CD4-positive, alpha-beta T cell treated with Interleukin-6 at 100 ng/mL for 8 hours (primary cell): ENCODE measurements around the gene RGS19.
A peak's percentile ranks its signal among the peaks of the same experiment; 100 is the strongest.

ENCODE experiments used
- DNase-seq: peaks from one replicate; pipeline ENCODE4 v3.0.0-alpha.2; 2020; ENCODE audit warnings: mixed read lengths, low spot score

Gene RGS19

DNA sequence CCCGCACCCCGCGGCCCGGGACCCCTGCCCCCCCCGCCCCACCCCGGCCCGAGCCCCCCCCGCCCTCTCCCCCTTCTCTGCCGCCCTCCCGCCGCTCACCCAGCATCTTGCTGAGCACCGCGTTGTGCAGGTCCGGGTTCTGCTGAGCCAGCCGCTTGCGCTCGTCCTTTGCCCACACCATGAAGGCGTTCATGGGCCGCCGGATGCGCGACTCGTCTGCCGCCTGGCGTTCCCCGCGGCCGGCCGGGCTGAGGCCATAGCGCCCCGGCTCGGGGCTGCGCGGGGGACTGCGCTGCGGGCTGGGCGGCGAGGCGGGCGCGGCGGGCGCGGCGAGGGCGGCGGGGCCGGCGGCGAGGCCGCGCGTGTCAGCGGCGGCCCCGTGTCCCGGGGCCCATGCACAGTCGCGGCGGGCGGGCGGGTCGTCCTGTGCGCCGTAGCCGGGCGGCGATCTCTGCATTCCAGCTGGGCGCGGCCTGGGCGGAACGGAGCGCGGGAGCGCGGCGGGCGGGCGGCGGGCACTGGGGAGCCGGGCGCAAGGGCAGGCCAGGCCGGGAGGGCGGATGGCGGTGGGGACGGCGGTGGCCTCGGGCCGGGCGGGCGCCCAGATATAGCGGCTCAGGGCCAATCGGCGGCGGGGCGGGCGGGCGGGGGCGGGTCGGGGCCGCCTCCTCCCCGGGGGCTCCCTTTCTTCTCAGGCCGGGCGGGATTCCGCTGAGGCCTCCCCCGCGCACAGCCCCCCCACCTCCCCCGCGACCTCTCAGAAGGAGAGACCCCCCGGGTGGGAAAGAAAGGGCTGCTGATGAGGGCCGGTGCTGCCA is 30.0 kb downstream of the RGS19 start, which contains the start of gene SOX18:
Gene SOX18 (minus strand): TSS at position 580 of the 818 bp plus-strand sequence. CDS start 123 bp downstream, at position 457.
- no peak for DNase-seq

DNA sequence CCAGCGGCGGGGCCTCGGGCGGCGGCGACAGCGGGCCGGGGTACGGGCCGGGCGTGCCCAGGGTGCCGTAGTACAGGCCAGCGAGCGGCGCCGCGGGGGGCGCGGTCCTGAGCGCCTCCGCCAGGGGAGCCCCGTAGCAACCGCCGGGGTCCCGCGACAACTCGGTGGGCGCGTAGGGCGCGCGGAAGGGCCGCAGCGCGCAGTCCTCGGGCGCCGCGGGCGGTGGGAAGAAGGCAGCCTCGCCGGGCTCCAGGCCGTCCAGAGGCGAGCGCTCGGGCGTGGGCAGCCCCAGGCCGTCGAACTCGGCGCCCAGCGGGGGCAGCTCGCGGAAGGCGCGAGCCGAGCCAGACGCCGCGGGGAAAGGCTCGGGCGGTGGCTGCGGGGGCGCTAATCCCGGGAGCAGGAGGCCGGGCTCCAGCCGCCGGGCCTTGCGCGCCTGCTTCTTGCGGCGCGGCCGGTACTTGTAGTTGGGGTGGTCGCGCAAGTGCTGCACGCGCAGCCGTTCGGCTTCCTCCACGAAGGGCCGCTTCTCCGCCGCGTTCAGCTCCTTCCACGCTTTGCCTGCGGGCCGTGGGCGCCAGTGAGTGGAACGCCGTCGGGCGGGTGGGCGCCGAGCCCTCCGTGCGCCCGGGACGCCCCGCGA is 30.8 kb downstream of the RGS19 start:
- DNase-seq = no peak

DNA sequence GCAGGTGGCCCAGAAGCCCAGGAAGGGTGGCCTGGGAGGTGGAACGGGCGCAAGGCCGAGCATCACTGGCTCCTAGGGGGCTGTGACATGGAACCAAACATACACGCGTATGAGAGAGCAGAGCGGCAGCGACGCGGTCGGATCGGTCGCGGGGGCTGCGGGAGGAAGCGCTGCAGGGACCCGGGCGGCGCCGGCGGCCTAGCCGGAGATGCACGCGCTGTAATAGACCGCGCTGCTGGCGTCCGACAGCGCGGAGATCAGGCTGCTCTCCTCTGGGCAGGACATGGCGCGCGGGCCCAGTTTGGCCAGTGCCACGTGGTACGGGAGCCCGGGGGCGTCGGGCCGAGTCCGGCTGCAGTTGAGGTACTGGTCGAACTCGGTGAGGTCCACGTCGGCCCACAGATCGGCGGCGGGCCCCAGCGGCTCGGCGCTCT is 31.3 kb downstream of the RGS19 start:
- no peak for DNase-seq

DNA sequence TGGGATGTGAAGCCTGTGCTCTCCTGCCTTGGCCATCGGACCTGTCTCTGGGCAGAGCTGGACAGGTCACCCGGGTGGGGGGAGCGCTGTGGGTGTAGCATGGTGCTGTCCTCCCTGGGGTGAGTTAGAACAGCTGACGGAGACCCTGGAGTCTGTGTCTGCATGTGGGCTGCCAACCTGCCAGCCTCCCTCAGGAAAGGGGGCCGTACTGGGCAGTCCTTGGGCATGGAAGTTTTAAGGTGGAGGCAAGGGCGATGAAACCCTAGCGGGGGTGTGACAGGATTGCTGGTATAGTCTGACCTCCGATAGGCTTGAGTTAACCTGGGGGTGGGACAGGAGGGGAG is 32.3 kb downstream of the RGS19 start:
- DNase-seq = no peak

DNA sequence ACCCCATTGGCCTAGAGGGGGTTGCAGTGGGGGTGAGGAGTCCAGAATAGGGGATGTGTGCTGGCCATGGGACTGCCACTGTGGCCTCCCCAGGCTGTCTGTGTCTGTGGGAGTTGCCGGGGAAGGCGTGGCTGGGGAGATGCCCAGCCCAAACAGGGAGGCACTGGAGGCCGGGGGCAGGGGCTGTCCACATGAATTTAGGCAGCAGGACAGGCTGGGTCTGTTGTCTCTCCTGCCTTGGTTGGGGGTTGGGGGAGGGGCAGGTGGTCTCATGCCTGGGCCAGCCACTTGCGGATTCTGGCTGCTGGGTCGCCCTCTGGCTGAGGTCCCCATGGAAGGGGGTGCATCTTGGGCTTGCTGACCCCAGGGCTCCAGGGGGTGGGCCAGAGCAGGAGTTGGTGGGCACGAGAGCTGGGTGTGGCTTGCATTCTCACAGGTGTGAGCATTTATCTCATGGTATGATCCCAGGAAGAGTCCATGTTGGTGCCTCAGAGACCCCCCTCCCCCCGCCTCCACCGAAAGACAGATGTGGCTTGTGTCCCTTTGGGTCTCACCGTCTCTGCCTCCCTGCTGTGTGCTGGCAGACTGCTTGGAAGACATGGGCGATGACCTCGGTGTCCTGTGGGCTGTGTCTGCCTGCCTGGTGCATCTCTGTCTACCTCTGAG is 33.8 kb downstream of the RGS19 start:
- no peak for DNase-seq

DNA sequence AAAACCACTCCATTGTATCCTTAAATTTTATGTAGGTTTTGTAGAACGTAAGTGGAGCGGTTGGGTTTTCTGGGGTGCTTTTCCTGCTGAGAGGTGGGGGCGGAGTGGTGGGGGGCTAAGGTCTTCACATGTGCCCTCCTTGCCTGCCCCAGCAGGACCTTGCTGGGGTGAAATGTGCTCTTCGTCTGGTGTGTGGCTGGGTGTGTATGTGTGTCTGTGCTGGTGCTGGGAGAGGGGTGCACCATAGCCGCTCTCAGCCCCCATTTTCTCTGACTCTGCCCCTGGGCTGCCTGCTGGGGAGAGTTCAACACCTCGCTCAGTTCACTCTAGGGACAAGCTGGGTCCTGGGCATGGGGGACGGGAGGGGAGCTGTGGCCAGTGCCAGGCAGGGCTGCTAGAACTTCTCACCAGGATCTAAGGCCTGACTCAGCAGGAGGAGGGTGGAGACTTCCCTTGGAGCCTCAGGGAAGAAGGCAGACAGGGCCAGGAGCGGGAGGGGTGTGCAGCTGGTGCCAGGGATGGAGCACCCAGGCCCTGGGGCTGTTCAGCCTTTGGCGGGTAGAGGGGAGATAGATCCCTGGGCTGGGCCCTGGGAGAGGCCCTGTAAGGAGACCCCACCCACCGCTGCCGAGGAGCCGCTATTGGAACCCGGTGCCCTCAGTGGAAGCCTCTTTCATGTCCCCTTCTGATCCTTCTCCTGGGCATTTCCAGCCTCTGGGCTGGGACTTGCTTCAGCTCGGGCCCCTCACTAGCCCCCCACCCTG is 34.7 kb downstream of the RGS19 start:
- DNase-seq = no peak

DNA sequence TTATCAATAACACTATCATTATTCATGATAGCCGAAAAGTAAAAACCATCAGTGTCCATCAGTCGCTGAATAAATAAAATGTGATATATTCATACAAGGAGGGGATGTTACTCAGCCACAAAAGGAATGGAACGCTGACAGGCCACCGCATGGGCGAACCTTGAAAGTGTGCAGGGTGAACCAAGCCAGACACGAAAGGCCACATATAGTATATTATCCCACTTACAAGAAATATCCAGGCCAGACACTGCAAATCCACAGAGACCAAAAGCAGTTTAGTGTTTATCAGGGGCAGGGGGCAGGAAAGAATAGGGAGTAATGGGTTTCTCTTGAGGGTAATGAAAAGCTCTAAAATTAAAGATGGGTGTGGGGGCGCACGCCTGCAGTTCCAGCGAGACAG is 35.5 kb downstream of the RGS19 start:
- no peak for DNase-seq

DNA sequence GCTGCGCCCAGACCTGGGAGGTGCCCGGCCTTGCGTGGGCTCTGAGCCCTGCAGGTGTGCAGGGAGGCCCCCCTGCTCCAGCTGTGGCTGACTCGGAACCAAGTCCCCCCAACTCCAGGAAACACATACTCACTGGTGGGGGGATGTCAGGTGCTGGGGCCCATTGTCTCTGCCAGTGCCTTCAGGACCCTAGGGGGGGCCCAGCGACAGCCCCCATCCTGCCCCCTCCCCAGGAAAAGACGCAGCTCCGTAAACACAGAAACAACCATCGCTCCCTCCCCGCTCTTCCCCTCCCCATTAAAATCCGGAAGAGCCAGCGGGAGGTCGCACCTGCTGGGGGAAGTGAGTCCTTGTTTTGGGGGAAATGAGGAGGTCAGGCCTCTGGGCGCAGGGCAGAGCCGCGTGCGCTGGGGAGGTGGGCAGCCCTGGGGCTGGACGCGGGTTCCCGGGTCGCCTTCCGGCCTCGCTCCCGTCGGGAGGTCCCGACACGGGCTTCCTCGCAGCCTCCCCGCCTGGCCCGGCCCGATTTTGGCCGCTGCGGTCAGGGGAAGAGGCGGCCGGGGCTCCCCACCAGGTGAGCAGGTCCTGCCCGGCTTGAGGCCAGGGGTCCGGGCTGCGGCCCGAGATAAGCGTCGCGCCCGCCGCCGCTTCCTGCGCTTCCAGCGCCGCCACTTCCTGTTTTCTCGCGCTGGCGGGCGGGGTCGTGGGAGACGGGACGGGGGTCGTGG is 37.1 kb downstream of the RGS19 start:
- no peak for DNase-seq

DNA sequence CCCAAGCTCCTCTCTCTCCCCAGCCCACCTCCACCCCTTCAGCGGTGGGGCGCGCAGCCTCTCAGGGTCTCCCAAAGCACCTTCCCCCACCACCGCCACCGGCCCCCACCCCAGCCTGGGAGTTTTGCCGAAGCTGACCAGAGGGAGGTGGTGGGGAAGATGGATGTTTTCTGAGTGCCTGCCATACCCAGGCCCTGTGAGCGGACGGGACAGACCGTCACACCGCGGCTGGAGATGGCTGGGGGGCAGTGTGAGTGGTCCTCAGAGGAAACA is 37.6 kb downstream of the RGS19 start:
- no peak for DNase-seq

DNA sequence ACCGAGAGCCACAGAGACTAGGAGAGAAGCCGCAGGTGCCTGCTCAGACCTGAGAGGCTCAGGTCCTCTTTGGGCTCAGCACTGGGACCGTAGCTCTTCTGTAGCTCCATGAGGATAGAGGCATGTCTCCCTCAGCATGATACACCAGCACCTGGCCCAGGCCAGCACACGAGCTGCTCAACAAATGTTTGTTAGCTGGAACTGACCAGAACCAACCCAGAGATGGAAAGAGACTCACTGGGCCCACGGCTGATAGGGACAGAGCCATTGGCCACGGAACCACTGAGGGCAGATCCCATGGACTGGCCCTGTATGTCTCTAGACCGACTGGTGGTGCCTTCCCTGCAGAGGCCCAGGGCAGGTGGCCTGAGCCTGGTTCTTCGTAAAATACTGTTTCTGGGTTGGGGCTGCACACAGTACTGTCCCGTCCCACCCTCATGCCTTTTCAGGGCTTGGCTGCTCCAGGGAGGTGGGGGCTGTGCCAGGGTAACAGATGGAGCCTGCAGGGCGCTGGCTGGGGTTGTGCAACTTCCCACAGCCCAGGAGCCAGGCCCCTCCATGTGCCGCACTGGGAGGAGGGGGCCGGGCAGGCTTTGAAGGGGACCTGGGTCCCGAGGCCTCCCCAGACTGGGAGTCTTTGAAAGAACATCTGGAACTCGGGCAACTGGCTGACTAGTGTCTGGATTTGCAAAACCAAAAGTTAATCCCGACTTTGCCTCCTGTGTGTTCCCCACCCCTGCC is 38.1 kb downstream of the RGS19 start:
- DNase-seq = no peak

DNA sequence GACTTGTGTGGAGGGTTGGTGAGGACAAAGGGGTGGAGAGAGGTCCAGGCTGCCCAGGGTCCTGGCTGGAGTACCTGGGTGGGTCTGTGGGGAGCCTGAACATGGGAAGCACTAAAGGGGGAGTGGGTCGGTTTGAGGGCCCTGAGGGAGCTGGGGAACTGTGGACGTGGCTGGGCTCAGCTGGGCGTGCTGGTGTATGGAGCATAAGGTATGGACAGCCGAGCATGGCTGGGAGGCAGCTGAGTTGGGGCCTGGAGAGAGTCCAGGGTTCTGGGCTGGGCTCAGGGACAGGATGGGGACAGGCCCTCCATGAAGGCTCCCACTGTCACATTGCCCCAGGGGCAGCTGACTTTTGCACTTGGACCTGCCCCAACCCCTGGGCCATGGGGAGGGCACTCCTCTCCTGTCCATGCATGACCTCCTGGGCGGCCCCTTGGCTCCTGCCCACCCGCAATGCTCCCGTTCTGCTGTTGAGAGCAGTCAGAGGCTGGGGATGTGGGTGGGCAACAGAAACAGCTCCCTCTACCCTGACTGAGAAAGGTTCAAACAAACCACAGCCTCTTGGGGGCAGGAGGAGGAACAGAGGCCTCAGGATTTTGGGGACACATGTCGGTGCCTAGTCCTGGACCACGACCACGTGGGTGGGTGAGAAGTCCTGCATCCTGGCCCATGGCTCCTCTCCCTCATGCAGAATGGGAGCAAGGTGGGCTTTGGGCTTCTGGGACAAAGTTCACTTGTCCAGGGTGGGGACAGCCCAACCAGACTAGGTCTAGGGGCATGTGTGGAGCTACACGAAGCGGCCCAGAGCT is 38.9 kb downstream of the RGS19 start:
- DNase-seq = no peak

DNA sequence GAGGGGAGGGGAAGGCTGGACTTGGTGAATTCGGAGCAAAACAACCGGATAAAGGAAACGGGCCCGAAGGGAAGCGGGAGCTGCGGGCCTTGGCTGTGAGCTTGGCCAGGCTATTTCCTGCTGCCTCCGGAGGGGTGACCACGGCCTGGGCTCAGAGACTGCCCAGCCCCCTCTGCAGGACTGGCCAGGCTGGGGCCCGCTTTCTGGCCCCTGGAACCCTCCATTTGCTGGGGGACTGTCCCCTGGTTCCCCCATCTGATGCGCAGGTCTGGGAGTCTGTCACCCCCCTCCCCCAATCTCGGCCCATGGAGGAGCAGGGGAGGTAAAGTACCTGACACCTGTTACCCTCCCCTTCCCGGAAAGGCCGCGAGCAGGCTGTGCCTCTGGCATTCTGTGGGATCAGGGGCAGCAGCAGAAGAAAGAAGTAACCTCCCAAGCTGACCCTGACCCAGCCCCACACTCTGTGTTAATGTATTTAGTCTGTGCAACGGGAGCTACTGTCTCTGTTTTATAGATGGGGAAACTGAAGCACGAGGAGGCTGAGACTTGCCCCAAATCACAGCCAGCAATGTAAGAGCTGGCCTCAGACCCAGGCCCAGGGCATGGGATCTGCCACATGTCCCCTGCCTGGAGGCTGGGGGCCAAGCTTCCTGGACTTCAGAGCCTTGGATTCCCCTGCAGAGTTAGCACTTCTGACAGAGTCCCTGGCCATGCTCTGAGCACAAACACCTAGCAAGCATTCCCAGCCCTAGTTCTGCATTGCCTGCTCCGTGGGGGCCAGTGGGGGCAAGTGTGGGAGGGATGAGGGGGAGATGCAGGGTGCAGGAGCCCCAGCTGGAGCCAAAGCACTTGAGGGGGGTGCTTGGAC is 39.8 kb downstream of the RGS19 start:
- no peak for DNase-seq

DNA sequence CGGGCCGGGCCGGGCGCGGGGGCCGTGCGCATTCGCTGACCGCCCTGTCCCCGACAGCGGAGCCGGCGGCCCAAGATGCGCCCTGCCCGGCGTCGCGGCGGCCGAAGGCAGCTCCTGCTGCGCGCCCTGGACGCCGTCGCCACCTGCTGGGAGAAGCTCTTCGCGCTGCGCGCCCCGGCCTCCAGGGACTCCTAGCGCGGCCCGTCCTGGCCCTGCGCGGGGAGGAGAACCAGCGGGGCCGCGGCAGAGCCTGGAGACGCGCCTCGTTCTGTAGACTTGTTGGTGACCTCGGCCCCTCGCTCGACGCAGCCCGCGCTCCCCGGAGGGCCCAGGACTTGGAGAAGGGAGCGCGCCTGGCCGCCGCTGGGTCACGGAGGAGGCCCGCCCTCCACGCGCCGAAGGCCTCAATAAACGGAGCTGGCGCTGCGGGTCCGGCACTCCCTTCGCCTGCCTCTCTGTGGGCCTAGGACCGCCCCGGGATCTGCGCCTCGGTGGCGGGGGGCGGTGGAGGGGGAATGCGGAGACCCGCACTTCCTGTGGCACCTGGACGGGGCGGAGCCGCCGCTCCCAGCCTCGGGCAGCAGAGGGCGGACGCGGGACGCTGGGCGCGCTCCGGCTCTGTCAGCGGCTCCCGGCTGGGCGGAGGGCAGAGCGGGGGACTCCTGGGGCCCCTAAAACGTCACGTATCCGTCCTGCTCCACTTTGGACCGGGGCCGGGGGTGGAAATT is 40.6 kb downstream of the RGS19 start:
- peak; percentile 74 for DNase-seq

DNA sequence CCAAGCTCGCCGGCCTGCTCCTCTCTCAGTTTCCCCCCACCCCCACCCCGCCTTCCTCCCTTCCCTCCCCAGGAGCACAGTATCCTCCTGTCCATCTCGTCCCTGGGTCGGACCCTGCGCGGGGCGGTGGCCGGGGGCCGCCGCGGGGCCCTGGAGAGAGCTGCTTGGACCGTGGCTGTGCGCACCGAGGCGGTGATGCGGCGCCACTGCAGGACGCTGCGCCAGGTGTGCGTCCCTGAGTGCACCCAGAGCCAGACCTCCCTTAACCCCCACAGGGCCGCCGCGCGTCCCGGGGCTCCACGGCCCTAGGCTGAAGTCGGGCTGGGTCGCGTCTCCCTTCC is 41.1 kb downstream of the RGS19 start:
- DNase-seq = no peak

DNA sequence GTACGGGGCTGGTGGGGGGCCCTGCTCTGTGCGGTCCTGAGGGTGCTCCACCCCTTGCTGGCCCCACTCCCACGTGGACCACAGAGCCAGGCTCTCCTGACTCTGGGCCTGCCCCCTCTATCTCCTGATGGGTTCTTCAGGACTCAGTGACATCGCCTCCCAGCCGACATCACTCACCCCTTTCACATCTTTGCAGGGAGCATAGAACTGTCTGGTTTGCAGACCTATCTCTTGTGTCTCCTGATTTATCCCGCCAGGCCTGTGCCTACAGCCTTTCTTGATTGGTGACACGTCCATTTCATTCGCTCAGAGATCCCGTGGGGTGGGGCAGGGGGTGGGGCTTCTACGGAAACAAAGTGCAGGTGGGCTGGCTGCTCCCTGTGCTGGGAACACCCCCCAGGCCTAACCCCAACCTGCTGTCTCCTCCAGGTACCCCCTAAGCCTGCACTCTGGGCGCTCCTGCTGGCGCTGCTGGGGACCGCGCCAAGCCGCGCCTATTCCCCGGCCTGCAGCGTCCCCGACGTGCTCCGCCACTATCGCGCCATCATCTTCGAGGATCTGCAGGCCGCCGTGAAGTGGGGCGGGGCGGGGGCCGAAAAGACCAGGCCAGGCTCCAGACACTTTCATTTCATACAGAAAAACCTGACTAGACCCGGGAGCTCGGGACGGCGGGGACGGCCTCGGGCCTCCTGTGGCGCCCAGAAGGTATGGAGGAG is 41.7 kb downstream of the RGS19 start:
- DNase-seq = no peak

DNA sequence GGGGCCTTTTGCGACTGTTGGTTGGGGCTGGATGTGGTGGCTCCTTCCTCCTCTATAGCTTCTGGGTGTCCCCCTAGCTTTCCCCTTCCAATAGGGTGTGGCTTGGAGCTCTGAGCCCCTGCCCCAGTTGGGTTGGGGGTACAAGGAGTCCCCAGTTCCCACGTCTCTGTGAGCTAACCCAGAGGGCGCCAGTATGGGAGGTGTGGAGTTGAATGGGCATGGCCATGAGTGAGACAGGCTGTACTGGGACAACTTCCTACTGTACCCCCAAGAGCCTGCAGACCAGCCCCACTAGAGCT is 42.2 kb downstream of the RGS19 start:
- no peak for DNase-seq

DNA sequence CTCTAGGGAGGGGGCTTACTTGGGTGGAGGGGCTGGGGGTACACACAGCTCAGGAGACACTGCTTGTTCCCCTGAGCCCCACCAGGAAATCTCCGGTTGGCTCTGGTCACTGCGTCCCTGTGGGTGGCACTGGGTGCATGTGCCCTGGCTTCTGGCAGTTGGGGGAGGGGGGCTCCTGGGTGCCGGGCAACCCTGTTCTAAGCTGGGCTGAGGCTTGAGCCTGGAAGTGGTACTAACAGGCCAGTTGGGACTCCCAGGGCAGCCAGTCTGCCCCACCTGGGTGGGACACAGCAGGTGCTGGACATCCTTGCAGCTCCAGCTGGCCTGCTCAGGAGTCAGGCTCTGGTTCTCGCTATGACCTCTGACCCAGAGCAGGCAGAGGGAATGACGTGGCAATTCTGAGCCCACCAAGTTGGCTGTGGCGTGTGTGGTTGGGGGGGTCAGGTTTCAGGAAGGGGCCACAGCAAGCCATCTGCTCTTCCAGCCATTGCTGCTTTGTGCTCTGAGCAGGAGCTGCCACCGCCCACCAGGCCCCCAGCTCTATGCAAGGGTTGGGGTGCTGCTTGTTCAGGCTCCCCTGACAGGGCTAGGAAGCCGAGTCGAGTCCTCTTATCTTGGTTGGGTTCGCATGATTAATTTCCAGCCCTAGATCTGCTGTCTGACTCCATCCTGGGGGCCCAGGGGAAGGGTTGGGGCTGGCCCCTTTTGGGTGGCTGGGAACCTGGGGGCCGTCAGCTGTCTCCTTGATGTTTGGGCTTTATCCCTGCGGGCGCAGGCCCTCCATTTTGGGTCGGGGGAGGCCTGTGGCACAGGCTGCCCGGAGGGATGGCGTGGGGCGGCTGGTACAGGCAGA is 42.7 kb downstream of the RGS19 start:
- DNase-seq = no peak
